Adrenal gland (tissue), 5 donors: ENCODE results near the gene MAPKAP1.

Experiments used
- CTCF ChIP-seq, 6 experiments: fragments of 450-650 bp in 4 of 6; fragments of 200-600 bp in 2 of 6; sonication (generic) in 1 of 6; IDR thresholded peaks; 1 replicate in 5 of 6; 2 replicates in 1 of 6; pipeline versions ENCODE4 v1.5.1 to v1.8.0; 2016 to 2021; ENCODE audit warnings: antibody characterized with exemption in 6 of 6, mild to moderate bottlenecking in 2 of 6, moderate library complexity in 1 of 6
- POLR2A ChIP-seq, 2 donors: fragments of 450-650 bp; IDR thresholded peaks; one replicate each; pipeline ENCODE4 v1.6.1; 2017; ENCODE audit warnings: antibody characterized with exemption in 2 of 2, mild to moderate bottlenecking in 2 of 2, moderate library complexity in 1 of 2
- donor health status: DM: no; HTN: no; CAD: no.

- TF ChIP-seq CTCF (IDR thresholded peaks at IDR 0.05) = no peak
- TF ChIP-seq POLR2A (IDR thresholded peaks at IDR 0.05) = no peak
Measured at GRCh38 chr9:125756518-125756917, 49.5 kb upstream of the MAPKAP1 start.
